GM19467 (cell line): Measurements from ENCODE around the gene GABBR2.
A peak's percentile ranks its signal among the peaks of the same experiment; 100 is the strongest.
"Not testable (repeated sequence)": the region's sequence is repeated elsewhere in the genome, so short reads cannot be mapped to it uniquely, and the experiment has no call there.

ENCODE experiments used
- ATAC-seq: cut with Tn5 transposase; IDR thresholded peaks from one replicate; pipeline ENCODE4 v1.9.1; 2021; ENCODE audit warnings: mild to moderate bottlenecking, moderate library complexity; ENCODE audit not compliant: unreplicated experiment

Gene GABBR2

GRCh38 chr9:98276907-98277469, 431.7 kb downstream of the GABBR2 start:
- no peak for ATAC-seq

- no peak for ATAC-seq
These were observed 433.6 kb downstream of the GABBR2 start for GRCh38 chr9:98275159-98275558.

- no peak for ATAC-seq
These were observed 436.7 kb downstream of the GABBR2 start for GRCh38 chr9:98272083-98272482.

- no peak for ATAC-seq
These were observed 437.3 kb downstream of the GABBR2 start for GRCh38 chr9:98271479-98271878.

- not testable (repeated sequence) for ATAC-seq
These were observed 438.5 kb downstream of the GABBR2 start for GRCh38 chr9:98270284-98270683.

GRCh38 chr9:98269652-98270051, 439.1 kb downstream of the GABBR2 start:
- ATAC-seq: not testable (repeated sequence)

GRCh38 chr9:98267556-98267955, 441.2 kb downstream of the GABBR2 start:
- ATAC-seq: not testable (repeated sequence)

- no peak for ATAC-seq
These were observed 444.2 kb downstream of the GABBR2 start for GRCh38 chr9:98264516-98264915.

- ATAC-seq: peak; percentile 59
These were observed 445.0 kb downstream of the GABBR2 start for GRCh38 chr9:98263482-98264357.

GRCh38 chr9:98263080-98263479, 445.7 kb downstream of the GABBR2 start:
- ATAC-seq: no peak

GRCh38 chr9:98262056-98262455, 446.7 kb downstream of the GABBR2 start:
- ATAC-seq: no peak

- no peak for ATAC-seq
These were observed 448.1 kb downstream of the GABBR2 start for GRCh38 chr9:98260635-98261034.

- ATAC-seq: no peak
These were observed 448.9 kb downstream of the GABBR2 start for GRCh38 chr9:98259791-98260190.

- ATAC-seq: no peak
These were observed 452.0 kb downstream of the GABBR2 start for GRCh38 chr9:98256756-98257155.

- peak; percentile 80 for ATAC-seq
These were observed 453.0 kb downstream of the GABBR2 start, which contains the start of gene TBC1D2 for GRCh38 chr9:98255578-98256296. TSS of gene TBC1D2 (minus strand) at chr9:98255649. CDS start at chr9:98255541, 108 bp downstream.

GRCh38 chr9:98255061-98255577, 453.6 kb downstream of the GABBR2 start:
- ATAC-seq: peak; percentile 14

GRCh38 chr9:98254228-98255060, 454.3 kb downstream of the GABBR2 start:
- no peak for ATAC-seq

- ATAC-seq: no peak
These were observed 455.2 kb downstream of the GABBR2 start for GRCh38 chr9:98253565-98253964.

GRCh38 chr9:98251551-98251950, 457.2 kb downstream of the GABBR2 start:
- ATAC-seq: no peak

GRCh38 chr9:98249771-98250170, 459.0 kb downstream of the GABBR2 start:
- ATAC-seq: no peak
